Stimulated activated CD4-positive, alpha-beta T cell treated with anti-CD3 and anti-CD28 coated beads, Interleukin-1b, Interleukin-23, amount 100 ng/mL, for 48 hours (primary cell): ENCODE measurements around the gene WNT3A.

Experiments
- DNase-seq: peaks from one replicate; pipeline ENCODE4 v3.0.0-alpha.2; 2020

Gene WNT3A

DNA sequence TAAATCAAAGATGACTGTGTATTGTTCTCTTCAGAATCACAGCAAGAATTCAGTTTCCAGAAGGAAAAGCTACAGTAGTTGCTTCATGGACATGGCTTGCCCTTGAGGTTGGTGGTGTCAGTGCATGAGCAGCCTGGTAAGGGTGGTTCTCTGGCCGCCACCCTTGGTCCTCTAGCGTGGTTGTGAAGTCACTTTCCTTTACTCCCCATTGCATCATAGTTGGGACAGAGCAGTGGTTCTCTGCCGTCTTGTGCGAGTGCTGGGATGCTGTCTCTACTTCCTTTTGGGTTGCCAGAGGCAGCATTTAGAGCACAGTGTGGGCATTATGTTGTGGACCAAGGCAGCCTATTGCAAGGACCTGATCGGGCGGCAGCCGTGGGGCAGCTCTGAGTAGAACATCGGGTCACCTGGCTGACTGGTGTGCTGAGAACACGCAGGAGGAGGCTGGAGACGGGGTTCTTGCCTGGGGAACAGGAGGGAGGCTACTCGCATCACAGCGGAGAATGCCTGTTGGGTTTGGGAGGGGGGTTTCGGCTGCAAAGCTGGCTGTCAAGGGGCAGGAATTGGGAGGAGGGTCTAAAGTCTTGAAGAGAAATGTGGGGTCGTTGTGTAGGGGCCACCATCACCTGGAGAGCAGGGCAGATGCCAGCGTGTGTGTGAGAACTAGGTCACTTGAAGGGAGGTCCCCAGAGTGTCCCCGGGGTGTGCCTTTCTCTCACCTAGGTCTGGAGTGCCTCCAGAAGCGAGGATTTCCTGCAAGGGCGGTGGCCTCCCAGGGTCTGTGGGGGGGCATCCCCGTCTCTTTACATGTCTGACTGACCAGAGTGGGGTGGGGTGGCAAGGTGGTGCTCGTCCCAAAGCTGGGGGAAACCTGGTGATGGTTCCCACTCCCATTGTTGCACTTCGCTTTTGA is 82.0 kb downstream of the WNT3A start:
- peak; percentile 1 for DNase-seq

DNA sequence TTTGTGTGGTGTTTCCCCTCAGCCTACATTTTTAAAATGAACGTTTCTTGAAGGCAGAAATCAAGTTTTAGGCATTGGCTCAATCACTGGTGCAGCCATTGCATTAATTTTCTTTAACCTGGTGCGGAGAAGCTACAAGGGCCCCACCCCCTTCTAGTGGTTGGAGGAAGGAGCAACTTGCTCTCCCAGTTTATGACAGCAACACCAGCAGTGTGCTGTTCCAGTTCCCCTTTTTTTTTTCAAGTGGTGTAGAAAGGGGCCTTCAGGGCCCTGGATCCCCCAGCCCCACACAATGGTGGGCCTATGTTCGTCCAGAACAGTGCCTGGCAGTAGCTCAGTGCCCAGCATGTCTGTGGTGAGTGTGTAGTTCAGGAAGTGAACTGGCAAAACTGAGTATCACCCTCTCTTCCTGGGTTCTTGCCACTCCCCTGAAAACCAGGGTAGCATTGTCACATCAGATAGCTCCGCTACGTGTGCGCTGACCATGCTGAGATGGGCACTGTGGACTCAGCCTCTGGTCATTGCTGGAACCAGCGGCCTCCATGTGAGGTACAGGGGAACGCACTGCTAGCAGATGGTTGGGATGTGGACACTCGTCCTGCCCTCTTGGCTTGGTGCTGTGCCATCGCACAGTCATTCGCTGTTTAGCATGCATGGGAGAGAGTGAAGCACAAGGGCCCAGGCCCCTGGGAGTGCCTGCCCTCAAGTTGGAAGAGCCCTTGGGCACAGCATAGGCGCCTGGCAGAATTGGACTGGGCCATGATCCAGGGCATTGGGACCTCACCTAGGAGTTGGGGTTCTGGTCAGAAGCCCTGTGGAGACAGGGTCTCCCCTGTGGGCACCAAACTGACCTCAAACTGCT is 83.0 kb downstream of the WNT3A start:
- DNase-seq, result no peak

DNA sequence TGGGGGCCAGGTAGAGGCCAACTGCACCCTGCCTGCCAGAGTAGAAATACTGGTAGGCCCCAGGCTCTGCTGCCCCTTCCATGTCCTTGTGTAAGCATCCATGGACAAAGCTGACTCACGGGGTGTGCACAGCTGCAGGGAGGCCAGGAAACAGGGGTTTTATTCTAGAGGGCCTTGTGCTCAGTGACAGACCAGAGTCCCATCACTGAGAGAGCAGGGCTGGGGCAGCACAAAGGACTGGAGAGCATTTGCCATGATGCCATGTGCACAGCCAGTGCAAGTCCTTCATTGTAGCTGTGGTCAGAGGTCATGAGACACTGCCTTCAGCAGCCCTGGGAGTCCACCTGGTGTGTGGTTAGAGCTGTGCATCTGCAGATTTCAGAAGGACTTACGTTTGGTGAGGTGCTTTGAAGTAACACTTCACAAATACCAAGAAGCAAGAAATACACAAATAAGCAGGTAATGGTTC is 83.8 kb downstream of the WNT3A start:
- DNase-seq, result no peak

DNA sequence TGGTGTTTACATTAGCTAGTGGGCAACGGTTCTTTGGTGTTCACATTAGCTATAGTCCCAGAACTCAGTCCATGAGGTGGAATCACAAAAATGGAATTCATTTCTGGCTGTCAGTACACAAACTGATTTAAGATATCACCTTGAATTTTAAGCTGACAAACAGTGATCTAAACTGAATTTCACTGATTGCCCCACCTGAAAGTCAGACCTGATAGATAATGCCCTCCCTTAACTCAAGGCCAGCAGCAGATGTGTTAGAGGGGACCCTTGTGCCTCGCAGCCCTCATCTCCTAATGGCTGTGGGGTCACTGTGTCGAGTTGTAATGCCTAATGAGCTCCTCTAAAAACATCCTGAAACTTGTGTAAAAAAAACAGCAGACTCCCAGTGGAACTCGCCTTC is 84.3 kb downstream of the WNT3A start:
- DNase-seq, result no peak

DNA sequence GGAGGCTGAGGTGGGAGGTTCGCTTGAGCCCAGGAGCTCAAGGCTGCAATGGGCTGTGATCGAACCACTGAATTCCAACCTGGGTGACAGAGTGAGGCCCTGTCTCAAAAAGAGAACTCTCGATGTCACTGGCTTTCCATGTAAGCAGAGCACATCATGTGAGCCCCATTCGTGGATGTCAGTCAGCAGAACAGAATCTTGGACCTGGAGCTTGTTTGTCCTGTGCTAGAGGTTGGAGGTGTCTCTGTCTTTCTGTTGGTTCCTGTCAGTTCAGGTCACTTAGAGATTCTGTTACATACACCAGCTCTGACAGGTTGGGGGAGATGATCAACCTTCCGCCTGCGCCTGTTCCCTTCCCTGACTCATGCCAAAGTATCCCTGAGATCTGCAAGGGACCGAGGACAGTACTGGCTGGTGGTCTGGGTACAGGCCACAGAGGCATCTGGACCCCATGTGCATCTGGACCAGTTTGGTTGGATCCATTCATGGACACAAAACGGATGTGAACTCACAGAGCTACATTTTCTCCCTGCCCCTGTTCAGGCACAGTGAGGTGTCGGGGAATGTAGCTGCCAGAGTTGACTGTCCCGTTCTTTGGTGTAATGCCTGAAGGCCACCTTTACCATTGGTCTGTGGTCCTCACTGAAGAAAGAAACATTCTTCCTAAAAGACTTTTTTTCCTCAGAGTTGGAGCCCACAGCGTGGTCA is 85.7 kb downstream of the WNT3A start:
- DNase-seq, result no peak

DNA sequence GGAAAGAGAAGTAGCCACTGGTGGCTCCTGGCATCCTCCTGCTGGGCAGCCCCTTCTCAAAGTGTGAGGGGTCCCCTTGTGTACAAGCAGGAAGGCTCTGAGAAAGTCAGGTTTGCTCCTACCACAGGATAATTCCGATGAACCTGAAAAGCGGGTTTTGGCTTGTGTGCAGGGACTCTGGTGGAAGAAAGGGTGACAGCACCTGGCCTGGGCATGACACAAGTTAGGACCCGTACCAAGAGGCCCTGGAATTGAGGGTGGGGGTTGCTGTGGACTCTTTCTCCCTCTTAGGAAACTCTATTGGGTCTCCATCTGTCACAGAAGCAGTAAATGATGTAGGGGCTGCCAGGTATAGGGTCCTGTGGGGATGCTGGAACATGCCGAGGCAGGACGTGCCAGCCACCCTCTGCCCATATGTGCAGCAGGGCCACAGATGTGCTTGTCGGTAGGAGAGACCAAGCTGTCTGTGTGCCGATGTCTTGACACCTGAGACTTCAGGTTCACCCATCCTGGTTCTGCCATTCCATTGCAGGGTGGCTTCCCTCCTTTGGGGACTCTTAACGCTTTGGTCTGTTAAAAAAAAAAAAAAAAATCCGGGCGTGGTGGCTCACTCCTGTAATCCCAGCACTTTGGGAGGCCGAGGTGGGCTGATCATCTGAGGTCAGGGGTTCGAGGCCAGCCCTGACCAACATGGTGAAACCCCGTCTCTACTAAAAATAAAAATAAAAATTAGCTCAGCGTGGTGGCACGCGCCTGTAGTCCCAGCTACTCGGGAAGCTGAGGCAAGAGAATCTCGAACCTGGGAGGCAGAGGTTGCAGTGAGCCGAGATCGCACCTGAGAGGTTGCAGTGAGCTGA is 86.5 kb downstream of the WNT3A start:
- no peak for DNase-seq

DNA sequence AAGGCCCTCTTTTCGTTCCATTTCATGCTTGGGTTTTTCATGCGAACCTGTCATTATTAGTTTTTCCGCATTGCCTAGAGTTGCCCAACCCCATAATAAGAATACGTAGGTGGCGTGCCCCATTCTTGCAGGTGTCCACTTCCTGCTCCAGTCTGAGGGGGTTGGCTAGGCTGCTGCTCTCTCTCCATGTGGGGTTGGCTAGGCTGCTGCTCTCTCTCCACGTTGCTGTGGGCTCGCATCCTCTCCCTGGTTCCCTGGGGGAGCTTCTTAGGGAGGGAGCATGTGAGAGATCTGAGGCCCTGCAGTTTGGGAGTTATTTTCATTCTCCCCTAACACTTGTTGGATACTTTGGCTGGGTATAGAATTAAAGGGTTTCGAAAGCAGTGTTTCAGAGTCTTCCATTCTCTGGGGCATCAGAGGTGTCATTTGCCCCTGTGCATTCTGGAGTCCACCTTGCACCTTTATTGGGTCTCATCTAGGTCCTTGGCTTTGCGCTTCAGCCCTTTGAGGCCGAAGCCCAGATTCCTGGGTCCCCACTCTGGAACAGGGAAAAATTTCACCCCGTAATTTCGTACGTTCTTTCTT is 87.7 kb downstream of the WNT3A start:
- no peak for DNase-seq

DNA sequence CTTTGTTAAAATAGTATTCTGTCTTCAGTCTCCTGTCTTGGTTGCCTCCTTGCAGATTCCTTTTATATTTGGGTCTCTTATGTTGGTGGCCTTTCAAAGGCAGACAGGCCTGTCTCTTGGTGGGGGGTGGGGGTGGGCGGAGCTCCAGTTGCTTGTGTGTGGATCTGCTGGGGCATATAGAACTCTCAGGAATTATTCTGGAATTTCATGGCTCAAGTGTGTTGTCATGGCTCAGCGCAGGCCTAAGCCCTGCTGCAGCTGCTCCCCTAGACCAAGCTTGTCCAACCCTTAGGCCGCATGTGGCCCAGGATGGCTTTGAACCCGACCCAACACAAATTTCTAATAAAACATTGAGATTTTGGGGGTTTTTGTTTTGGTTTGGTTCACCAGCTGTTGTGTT is 88.4 kb downstream of the WNT3A start:
- no peak for DNase-seq

DNA sequence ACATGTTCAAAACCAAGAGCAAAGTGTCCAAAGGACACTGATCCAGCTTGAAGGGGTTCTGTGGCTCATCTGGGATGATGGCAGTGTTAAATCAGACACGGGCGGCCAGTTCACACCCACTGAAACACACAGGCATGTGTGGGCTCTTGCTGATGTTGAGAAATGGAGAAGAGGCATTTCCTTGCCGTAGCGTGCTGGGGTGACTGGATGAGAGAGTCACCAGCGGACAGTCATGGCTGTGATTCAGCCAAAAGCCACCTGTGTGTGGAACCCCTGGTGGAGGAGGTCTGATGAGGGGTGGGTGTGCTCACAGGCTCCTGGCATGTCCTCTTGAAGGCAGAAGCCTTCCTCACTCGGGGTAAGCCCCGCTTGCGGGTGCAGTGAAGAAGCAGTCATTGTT is 89.1 kb downstream of the WNT3A start:
- no peak for DNase-seq

DNA sequence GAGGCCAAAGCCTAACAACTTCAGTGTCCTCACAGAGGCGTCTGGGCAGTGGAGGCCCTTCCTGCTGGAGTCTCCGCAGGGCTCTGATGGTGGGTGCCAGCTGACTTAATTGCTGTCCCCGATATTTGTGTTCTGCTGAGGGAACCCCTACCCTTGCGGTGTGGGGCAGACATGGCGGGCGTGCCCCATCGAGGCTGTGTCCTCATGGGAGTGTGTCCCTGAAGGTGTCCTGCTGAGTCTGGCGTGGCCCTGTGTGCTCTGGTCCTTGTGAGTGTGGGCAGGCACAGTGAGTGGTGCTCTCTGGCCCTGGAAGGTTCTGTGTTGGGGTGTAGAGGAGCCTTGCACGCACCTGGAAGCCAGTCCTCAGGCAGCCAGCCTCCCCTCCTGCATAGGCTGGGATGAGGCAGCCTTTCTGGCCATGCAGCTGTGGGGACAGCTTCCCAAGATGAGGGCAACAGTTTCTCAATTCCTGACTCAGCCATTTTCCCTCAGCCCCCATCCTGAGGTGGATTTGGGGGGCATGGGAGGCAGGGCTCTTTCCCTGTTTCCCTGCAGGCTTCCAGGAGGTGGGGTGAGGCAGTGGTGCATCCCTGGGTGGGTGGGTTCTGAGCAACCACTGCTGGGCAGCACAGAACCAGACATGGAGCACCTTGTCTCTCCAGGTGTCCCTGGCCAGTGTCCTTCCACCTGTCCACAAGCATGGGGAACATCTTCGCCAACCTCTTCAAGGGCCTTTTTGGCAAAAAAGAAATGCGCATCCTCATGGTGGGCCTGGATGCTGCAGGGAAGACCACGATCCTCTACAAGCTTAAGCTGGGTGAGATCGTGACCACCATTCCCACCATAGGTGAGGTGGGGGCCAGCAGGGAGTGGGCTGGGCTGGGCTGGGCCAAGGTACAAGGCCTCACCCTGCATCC is 89.9 kb downstream of the WNT3A start:
- DNase-seq, result no peak

DNA sequence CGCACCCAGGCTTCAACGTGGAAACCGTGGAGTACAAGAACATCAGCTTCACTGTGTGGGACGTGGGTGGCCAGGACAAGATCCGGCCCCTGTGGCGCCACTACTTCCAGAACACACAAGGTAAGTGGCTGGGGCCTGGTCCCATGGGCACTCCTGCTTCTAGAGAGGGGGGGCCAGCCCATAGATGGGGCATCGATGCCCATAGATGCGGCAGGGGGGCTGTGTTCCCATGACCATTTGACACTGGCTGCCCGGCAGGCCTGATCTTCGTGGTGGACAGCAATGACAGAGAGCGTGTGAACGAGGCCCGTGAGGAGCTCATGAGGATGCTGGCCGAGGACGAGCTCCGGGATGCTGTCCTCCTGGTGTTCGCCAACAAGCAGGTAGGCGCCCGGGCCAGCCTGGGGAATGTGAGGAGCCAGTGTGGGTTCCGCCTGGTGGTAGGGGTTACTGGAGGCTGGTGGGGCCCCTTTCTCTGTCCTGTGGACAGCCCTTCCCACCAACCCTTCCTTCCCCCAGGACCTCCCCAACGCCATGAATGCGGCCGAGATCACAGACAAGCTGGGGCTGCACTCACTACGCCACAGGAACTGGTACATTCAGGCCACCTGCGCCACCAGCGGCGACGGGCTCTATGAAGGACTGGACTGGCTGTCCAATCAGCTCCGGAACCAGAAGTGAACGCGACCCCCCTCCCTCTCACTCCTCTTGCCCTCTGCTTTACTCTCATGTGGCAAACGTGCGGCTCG is 90.7 kb downstream of the WNT3A start:
- DNase-seq, result no peak

DNA sequence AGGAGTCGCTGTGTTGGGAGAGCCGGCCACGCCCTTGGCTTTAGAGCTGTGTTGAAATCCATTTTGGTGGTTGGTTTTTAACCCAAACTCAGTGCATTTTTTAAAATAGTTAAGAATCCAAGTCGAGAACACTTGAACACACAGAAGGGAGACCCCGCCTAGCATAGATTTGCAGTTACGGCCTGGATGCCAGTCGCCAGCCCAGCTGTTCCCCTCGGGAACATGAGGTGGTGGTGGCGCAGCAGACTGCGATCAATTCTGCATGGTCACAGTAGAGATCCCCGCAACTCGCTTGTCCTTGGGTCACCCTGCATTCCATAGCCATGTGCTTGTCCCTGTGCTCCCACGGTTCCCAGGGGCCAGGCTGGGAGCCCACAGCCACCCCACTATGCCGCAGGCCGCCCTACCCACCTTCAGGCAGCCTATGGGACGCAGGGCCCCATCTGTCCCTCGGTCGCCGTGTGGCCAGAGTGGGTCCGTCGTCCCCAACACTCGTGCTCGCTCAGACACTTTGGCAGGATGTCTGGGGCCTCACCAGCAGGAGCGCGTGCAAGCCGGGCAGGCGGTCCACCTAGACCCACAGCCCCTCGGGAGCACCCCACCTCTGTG is 91.6 kb downstream of the WNT3A start:
- no peak for DNase-seq

DNA sequence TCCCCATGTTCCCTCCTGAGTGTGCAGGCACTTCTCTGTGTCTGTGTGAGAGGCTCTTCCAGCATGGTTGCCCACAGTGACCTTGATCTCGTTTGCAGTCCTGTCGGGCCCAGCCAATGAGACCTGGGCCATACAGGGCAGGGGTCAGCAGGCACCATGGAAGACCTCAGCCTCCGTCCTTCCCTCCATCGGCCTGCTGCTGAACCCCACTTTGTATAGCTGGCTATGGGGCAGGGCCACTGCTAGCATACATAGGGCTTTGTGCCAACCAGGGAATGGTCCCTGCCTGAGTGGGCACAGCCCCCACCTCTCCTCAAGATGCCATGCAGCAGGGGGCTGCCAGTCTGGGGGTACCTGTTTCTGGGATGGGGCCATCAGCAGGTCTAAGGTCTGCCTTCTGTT is 92.5 kb downstream of the WNT3A start:
- DNase-seq, result no peak

DNA sequence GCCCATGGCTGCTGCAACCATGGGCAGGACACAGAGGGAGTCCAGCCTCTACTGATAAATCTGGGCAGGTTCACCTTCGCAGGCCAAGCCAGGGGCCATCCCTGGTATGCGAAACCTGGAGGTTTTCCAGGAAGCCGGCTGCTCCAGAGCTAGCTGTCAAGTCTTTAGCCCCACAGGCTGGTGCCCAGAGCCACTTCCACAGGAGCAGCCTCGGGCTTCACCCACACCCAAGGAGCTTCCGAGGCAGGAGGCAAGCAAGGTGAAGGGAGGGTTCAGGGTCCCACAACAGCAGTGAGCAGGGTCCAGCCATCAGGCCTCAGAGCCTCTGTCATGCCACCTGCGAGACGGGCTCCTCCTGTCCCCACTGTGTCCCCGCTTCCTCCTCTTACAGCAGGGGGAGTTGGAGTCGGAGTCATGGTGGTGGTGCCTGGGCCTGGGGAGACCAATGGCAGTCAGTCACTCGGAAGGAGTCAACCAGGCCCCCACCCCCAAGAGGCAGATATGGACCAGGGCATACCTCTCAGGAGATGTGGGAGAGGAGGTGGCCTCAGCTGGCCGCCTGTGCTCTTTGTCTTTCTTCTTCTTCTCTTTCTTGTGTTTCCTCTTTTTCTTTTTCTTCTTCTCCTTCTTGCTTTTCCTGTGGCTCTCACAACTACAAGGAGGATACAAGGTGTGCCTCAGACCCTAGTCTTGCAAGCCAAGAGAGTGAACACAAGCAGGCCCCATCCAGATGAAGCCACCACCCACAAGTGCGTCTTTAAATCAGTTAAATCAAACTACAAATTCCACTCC is 94.2 kb downstream of the WNT3A start:
- no peak for DNase-seq

DNA sequence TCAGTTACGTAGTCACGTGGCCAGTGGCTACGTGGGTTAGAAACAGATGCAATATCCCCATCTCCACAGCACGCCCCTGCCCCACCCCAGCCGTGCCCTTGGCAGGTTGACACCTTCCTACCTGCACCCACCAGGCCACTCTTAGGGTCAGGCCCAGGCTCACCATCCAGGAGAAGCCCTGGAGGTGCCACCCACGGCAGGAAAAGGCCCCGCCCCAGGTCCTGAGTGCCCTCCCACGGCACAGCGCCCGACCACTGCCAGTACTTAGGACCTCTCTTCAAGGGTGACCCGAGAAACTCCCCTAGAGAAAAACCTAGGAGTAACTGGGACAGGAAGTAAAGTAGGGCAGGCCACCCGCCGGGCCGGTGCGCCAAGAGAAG is 94.8 kb downstream of the WNT3A start:
- DNase-seq, result no peak

DNA sequence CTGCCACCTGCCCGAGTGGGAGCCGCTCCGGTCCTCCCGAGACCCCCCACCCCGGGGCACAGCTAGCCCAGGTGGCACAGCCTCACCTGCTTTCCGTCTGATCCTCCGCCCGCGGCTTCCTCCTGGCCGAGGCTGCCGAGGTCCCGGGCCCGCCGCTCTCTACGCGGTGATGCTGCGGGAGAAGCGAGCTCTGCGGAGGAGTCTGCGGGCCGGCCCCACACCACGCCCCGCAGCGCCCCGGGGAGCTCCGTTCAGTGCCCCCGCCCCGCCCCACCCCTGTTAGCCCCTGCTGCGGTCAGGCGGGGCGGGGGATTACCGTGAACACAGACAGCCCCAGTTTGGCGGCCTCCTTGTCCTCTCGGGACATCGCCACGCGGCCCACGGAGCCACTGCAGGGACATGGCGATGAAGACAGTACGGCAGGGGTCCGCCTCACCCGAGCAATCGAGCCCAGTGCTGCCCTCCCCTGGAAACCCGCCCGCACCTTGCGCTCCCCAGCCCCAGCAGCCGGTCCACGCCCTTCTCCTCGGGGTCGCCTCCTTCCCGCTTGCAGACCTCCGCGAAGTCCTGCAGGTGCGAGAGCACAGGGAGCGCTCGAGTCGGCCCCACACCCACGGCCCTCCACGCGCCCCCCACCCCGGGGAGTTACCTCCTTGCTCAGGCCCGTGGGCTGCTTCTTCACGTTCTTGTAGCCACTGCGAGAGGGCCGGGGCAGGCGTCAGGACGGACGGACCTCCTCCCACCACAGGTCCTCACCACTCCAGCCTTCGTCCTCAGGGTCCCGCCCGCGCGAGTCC is 95.4 kb downstream of the WNT3A start:
- DNase-seq, result peak; percentile 58

DNA sequence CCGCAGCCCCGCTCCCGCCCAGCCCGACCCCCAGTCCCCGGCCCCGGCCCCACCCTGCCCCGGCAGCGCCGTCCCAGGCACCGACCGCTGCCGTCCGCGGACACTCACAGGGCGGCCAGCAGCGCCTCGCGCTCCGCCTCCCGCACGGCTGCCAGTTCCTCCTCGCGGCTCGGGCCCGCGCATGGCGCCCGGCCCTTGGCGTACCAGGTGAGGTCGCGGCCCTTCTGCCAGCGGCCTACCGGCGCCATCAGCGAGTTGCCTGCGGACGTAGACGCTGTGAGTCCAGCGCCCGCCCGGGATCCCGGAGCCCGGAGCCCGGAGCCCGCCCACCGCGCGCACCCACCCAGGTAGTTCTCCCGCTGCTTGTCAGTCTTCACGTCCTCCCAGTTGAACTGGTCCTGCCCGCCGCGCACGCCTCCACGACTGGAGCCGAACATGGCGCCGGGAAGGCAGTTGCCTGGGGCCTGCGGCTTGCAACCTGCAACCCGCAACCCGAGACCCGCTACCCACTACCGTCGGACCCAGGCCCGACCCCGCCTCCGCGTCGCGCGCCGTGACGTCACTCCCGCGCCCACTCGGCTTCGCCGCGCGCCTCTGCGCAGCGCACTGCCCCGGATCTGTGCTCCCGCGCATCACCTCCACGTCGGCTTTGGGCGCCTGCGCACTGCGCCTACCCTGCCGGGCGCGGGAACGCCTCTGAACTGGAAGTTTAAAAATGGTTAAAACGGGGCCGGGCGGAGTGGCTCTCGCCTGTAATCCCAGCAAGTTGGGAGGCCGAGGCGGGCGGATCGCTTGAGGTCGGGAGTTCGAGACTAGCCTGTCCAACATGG is 96.2 kb downstream of the WNT3A start, which contains the start of gene C1orf35:
TSS of gene C1orf35 (minus strand) at position 535 of the 830 bp plus-strand sequence. CDS start at position 437, 98 bp downstream.
- peak; percentile 95 for DNase-seq
